SK-N-SH treated with all-trans-retinoic acid at 6 μM for 48 hours (cell line): Measurements from ENCODE around the gene CACNA1C.

Experiments used
- ATAC-seq: fragments of 200-7000 bp; cut with Tn5 transposase; 3 replicates; pipeline ENCODE4 v1.9.1; 2020; ENCODE audit warnings: mild to moderate bottlenecking, moderate library complexity
- ARNTL ChIP-seq: fragments of 450-650 bp; formaldehyde crosslinking; IDR thresholded peaks from 2 replicates; pipeline ENCODE4 v1.5.0; 2020; ENCODE audit warnings: low read depth, mild to moderate bottlenecking, moderate library complexity, borderline replicate concordance
- BACH2 ChIP-seq: fragments of 250-450 bp; sonication (Bioruptor Pico); IDR thresholded peaks from 2 replicates; pipeline ENCODE4 v1.9.0; 2021; ENCODE audit warnings: mild to moderate bottlenecking, borderline replicate concordance
- CREB5 ChIP-seq: fragments of 250-450 bp; sonication (Bioruptor Pico); IDR thresholded peaks from 2 replicates; pipeline ENCODE4 v1.5.1; 2020; ENCODE audit warnings: low read depth, mild to moderate bottlenecking, moderate library complexity
- CSDC2 ChIP-seq: fragments of 250-450 bp; sonication (Bioruptor Pico); IDR thresholded peaks from 2 replicates; pipeline ENCODE4 v1.5.0; 2020; ENCODE audit warnings: mild to moderate bottlenecking, moderate library complexity
- ESRRG ChIP-seq: fragments of 250-450 bp; sonication (Bioruptor Pico); IDR thresholded peaks from 2 replicates; pipeline ENCODE4 v1.6.1; 2021; ENCODE audit warnings: mild to moderate bottlenecking
- GLIS3 ChIP-seq: fragments of 250-450 bp; sonication (Bioruptor Pico); IDR thresholded peaks from 2 replicates; pipeline ENCODE4 v1.5.0; 2020; ENCODE audit warnings: mild to moderate bottlenecking, moderate library complexity
- ISL1 ChIP-seq: fragments of 250-450 bp; sonication (Bioruptor Pico); IDR thresholded peaks from 2 replicates; pipeline ENCODE4 v2.1.2; 2022; ENCODE audit warnings: mild to moderate bottlenecking, moderate library complexity
- PATZ1 ChIP-seq: fragments of 250-450 bp; sonication (Bioruptor Pico); IDR thresholded peaks from 2 replicates; pipeline ENCODE4 v1.8.0; 2020; ENCODE audit warnings: mild to moderate bottlenecking, moderate library complexity, borderline replicate concordance
- POU6F1 ChIP-seq: fragments of 250-450 bp; sonication (Bioruptor Pico); IDR thresholded peaks from 2 replicates; pipeline ENCODE4 v1.8.0; 2021; ENCODE audit warnings: low read depth, mild to moderate bottlenecking, moderate library complexity, borderline replicate concordance
- PPARA ChIP-seq: fragments of 250-450 bp; sonication (Bioruptor Pico); IDR thresholded peaks from 2 replicates; pipeline ENCODE4 v1.5.0; 2020; ENCODE audit warnings: mild to moderate bottlenecking, borderline replicate concordance
- RARB ChIP-seq: fragments of 250-450 bp; sonication (Bioruptor Pico); IDR thresholded peaks from 2 replicates; pipeline ENCODE4 v1.8.0; 2021; ENCODE audit warnings: mild to moderate bottlenecking, moderate library complexity
- SNAI2 ChIP-seq: fragments of 250-450 bp; sonication (Bioruptor Pico); IDR thresholded peaks from 2 replicates; pipeline ENCODE4 v1.5.0; 2020; ENCODE audit warnings: mild to moderate bottlenecking, moderate library complexity
- TCF4 ChIP-seq: fragments of 250-450 bp; sonication (Bioruptor Pico); IDR thresholded peaks from 2 replicates; pipeline ENCODE4 v1.8.0; 2021; ENCODE audit warnings: mild to moderate bottlenecking, moderate library complexity, borderline replicate concordance
- TOX ChIP-seq: fragments of 250-450 bp; sonication (Bioruptor Pico); IDR thresholded peaks from 2 replicates; pipeline ENCODE4 v1.8.0; 2021; ENCODE audit warnings: mild to moderate bottlenecking, moderate library complexity, borderline replicate concordance
- TSHZ2 ChIP-seq: fragments of 250-450 bp; sonication (Bioruptor Pico); IDR thresholded peaks from 2 replicates; pipeline ENCODE4 v1.5.0; 2020; ENCODE audit warnings: mild to moderate bottlenecking, moderate library complexity
- ZC3H10 ChIP-seq: fragments of 250-450 bp; sonication (Bioruptor Pico); IDR thresholded peaks from 2 replicates; pipeline ENCODE4 v1.5.1; 2021; ENCODE audit warnings: mild to moderate bottlenecking, moderate library complexity
- ZFP3 ChIP-seq: fragments of 250-450 bp; sonication (Bioruptor Pico); IDR thresholded peaks from 2 replicates; pipeline ENCODE4 v1.5.0; 2020; ENCODE audit warnings: mild to moderate bottlenecking, moderate library complexity
- ZFP30 ChIP-seq: fragments of 450-650 bp; formaldehyde crosslinking; IDR thresholded peaks from 2 replicates; pipeline ENCODE4 v1.5.0; 2022; ENCODE audit warnings: mild to moderate bottlenecking, moderate library complexity
- ZNF565 ChIP-seq: fragments of 450-650 bp; formaldehyde crosslinking; conservative IDR thresholded peaks from 2 replicates; pipeline ENCODE4 v1.5.0; 2020; ENCODE audit warnings: low read depth, mild to moderate bottlenecking, moderate library complexity
- ZNF70 ChIP-seq: fragments of 450-650 bp; formaldehyde crosslinking; IDR thresholded peaks from 2 replicates; pipeline ENCODE4 v1.5.0; 2020; ENCODE audit warnings: mild to moderate bottlenecking, moderate library complexity
- ZNF8 ChIP-seq: fragments of 450-650 bp; formaldehyde crosslinking; IDR thresholded peaks from 2 replicates; pipeline ENCODE4 v1.5.0; 2020; ENCODE audit warnings: mild to moderate bottlenecking, moderate library complexity

CACNA1C gene

GRCh38 chr12:2274733-2275132, 221.9 kb downstream of the CACNA1C start:
- no peak for ATAC-seq

GRCh38 chr12:2276288-2277033, 223.7 kb downstream of the CACNA1C start:
- no peak for ATAC-seq
- TF ChIP-seq PATZ1, result no peak
- no peak for TF ChIP-seq ISL1
- no peak for TF ChIP-seq GLIS3 (CRISPR knock-in tag)
- no peak for TF ChIP-seq ZFP3
- TF ChIP-seq POU6F1 (CRISPR knock-in tag), result no peak
- no peak for TF ChIP-seq ZNF8 (CRISPR knock-in tag)

More at GRCh38 chr12:2274733-2275132, 221.9 kb downstream of the CACNA1C start:
- TF ChIP-seq ZNF70 (CRISPR knock-in tag), result no peak
- no peak for TF ChIP-seq CREB5 (CRISPR knock-in tag)
- no peak for TF ChIP-seq GLIS3 (CRISPR knock-in tag)
- no peak for TF ChIP-seq ZNF8 (CRISPR knock-in tag)
- no peak for TF ChIP-seq ZFP30 (CRISPR knock-in tag)
- no peak for TF ChIP-seq ESRRG (CRISPR knock-in tag)
- no peak for TF ChIP-seq PPARA (CRISPR knock-in tag)
- no peak for TF ChIP-seq RARB (CRISPR knock-in tag)
- TF ChIP-seq SNAI2 (CRISPR knock-in tag), result no peak
- TF ChIP-seq TCF4 (CRISPR knock-in tag), result no peak
- no peak for TF ChIP-seq CSDC2
- TF ChIP-seq ZNF565, result no peak
- no peak for TF ChIP-seq TSHZ2 (CRISPR knock-in tag)
- no peak for TF ChIP-seq POU6F1 (CRISPR knock-in tag)

GRCh38 chr12:2277492-2278155, 224.8 kb downstream of the CACNA1C start:
- ATAC-seq, result no peak
- TF ChIP-seq BACH2 (no peak), TOX (CRISPR knock-in tag) (no peak), POU6F1 (CRISPR knock-in tag) (no peak), CREB5 (CRISPR knock-in tag) (no peak), TSHZ2 (CRISPR knock-in tag) (no peak), ZNF8 (CRISPR knock-in tag) (no peak), CSDC2 (no peak), ARNTL (CRISPR knock-in tag) (no peak), ZC3H10 (CRISPR knock-in tag) (no peak)
